PC-3 (cell line): Measurements from ENCODE around the gene DHX38.

ENCODE experiments used
- CTCF ChIP-seq: fragments of 300-600 bp; sonication (generic); conservative IDR thresholded peaks from 2 replicates; pipeline ENCODE4 v1.5.1; 2017; ENCODE audit warnings: antibody characterized with exemption, low read depth, mild to moderate bottlenecking, low read length
- EZH2 ChIP-seq: fragments of 300-600 bp; sonication (generic); IDR thresholded peaks from one replicate; pipeline ENCODE4 v1.6.1; 2017; ENCODE audit warnings: antibody characterized with exemption, mild to moderate bottlenecking, low read length; ENCODE audit not compliant: unreplicated experiment
- EZH2phosphoT487 ChIP-seq: fragments of 300-600 bp; sonication (generic); IDR thresholded peaks from 2 replicates; pipeline ENCODE4 v1.6.1; 2018; ENCODE audit warnings: mild to moderate bottlenecking, antibody characterized with exemption, low read length, borderline replicate concordance

- 0 out of 2 replicates have a peak, but pooled peaks have one; percentile 11 for TF ChIP-seq CTCF
- no peak for TF ChIP-seq EZH2
- TF ChIP-seq EZH2phosphoT487 = no peak
Observed at GRCh38 chr16:72149676-72150464, 56.2 kb downstream of the DHX38 start.
